H9 (cell line): Measurements from ENCODE around the gene RASA3. TPM values are rescaled to one million over a fixed set of nuclear protein-coding genes. Genes with fewer than 3 reads are reported as not detected.
"Not testable (repeated sequence)": the region's sequence is repeated elsewhere in the genome, so short reads cannot be mapped to it uniquely, and the experiment has no call there.

Source experiments
- DNase-seq: peaks from one replicate; pipeline ENCODE4 v3.0.0-alpha.2; 2017
- H2AFZ ChIP-seq: one replicate; pipeline ENCODE4 v1.6.1; 2013; ENCODE audit warnings: mild to moderate bottlenecking, low read length, control low read depth, moderate library complexity
- H2AK5ac ChIP-seq: 2 replicates; pipeline ENCODE4 v1.6.1; 2013; ENCODE audit warnings: low read length, control low read depth, mixed read lengths; ENCODE audit not compliant: insufficient read length
- H2BK120ac ChIP-seq: one replicate; pipeline ENCODE4 v1.6.1; 2013; ENCODE audit warnings: low read depth, mild to moderate bottlenecking, low read length, control low read depth, inconsistent platforms; ENCODE audit not compliant: poor library complexity, severe bottlenecking
- H2BK12ac ChIP-seq: 2 replicates; pipeline ENCODE4 v1.6.1; 2013; ENCODE audit warnings: low read length, control low read depth, mixed read lengths, low read depth; ENCODE audit not compliant: insufficient read length
- H2BK15ac ChIP-seq: 2 replicates; pipeline ENCODE4 v1.6.1; 2013; ENCODE audit warnings: low read depth, low read length, control low read depth
- H2BK20ac ChIP-seq: one replicate; pipeline ENCODE4 v1.6.1; 2013; ENCODE audit warnings: low read depth, mild to moderate bottlenecking, low read length, control low read depth, inconsistent platforms; ENCODE audit not compliant: poor library complexity, severe bottlenecking
- H2BK5ac ChIP-seq: 2 replicates; pipeline ENCODE4 v1.6.1; 2013; ENCODE audit warnings: low read length, control low read depth, mixed read lengths; ENCODE audit not compliant: insufficient read length
- H3K14ac ChIP-seq: 2 replicates; pipeline ENCODE4 v1.6.1; 2013; ENCODE audit warnings: low read length, control low read depth; ENCODE audit not compliant: insufficient read depth
- H3K18ac ChIP-seq: 2 replicates; pipeline ENCODE4 v1.6.1; 2013; ENCODE audit warnings: low read depth, mild to moderate bottlenecking, mixed read lengths, low read length, control low read depth; ENCODE audit not compliant: insufficient read length
- H3K23ac ChIP-seq: 2 replicates; pipeline ENCODE4 v1.6.1; 2013; ENCODE audit warnings: low read length, control low read depth, mixed read lengths, low read depth; ENCODE audit not compliant: insufficient read length
- H3K23me2 ChIP-seq: 2 replicates; pipeline ENCODE4 v1.6.1; 2013; ENCODE audit warnings: low read depth, mild to moderate bottlenecking, mixed read lengths, low read length, control low read depth; ENCODE audit not compliant: insufficient read length, poor library complexity, severe bottlenecking
- H3K27ac ChIP-seq: 2 replicates; pipeline ENCODE4 v1.5.1; 2013; ENCODE audit warnings: low read length, control low read depth, mixed read lengths, low read depth; ENCODE audit not compliant: insufficient read length
- H3K27me3 ChIP-seq: 2 replicates; pipeline ENCODE4 v1.6.1; 2013; ENCODE audit warnings: low read length, control low read depth, inconsistent platforms; ENCODE audit not compliant: insufficient read depth
- H3K4ac ChIP-seq: 2 replicates; pipeline ENCODE4 v1.6.1; 2013; ENCODE audit warnings: low read depth, mild to moderate bottlenecking, control low read depth, inconsistent platforms, low read length, moderate library complexity
- H3K4me1 ChIP-seq: 2 replicates; pipeline ENCODE4 v1.6.1; 2013; ENCODE audit warnings: low read length, control low read depth, inconsistent platforms; ENCODE audit not compliant: insufficient read depth
- H3K4me2 ChIP-seq: 2 replicates; pipeline ENCODE4 v1.6.1; 2013; ENCODE audit warnings: low read length, control low read depth, mixed read lengths; ENCODE audit not compliant: insufficient read length, insufficient read depth
- H3K56ac ChIP-seq: 2 replicates; pipeline ENCODE4 v1.6.1; 2013; ENCODE audit warnings: low read depth, mild to moderate bottlenecking, mixed read lengths, low read length, control low read depth; ENCODE audit not compliant: insufficient read length
- H3K79me1 ChIP-seq: 2 replicates; pipeline ENCODE4 v1.6.1; 2013; ENCODE audit warnings: low read depth, mild to moderate bottlenecking, moderate library complexity, low read length, control low read depth, inconsistent platforms; ENCODE audit not compliant: insufficient read depth, poor library complexity, severe bottlenecking
- H3K79me2 ChIP-seq: 2 replicates; pipeline ENCODE4 v1.6.1; 2013; ENCODE audit warnings: low read length, control low read depth, inconsistent platforms; ENCODE audit not compliant: insufficient read depth
- H3K9ac ChIP-seq: 2 replicates; pipeline ENCODE4 v1.6.1; 2013; ENCODE audit warnings: low read length, control low read depth, mixed read lengths; ENCODE audit not compliant: insufficient read length; ENCODE audit errors: extremely low read depth
- H3K9me3 ChIP-seq: one replicate; pipeline ENCODE4 v1.6.1; 2013; ENCODE audit warnings: low read depth, low read length, inconsistent platforms; ENCODE audit not compliant: control insufficient read depth
- H3T11ph ChIP-seq: one replicate; pipeline ENCODE4 v1.6.1; 2013; ENCODE audit warnings: mild to moderate bottlenecking, low read length, control low read depth, inconsistent platforms
- H4K20me1 ChIP-seq: one replicate; pipeline ENCODE4 v1.6.1; 2013; ENCODE audit not compliant: control insufficient read depth, insufficient read length, insufficient read depth
- H4K5ac ChIP-seq: 2 replicates; pipeline ENCODE4 v1.6.1; 2013; ENCODE audit warnings: low read depth, mild to moderate bottlenecking, mixed read lengths, low read length, control low read depth; ENCODE audit not compliant: insufficient read length
- H4K8ac ChIP-seq: replicated peaks from 2 replicates; pipeline ENCODE4 v1.6.1; 2013; ENCODE audit warnings: low read length, control low read depth, mixed read lengths, low read depth; ENCODE audit not compliant: insufficient read length
- H4K91ac ChIP-seq: 2 replicates; pipeline ENCODE4 v1.6.1; 2013; ENCODE audit warnings: low read depth, mild to moderate bottlenecking, moderate library complexity, mixed read lengths, low read length, control low read depth; ENCODE audit not compliant: insufficient read length
- H3K27ac Mint-ChIP-seq, 3 experiments: 2 replicates in 2 of 3; 3 replicates in 1 of 3; pipeline ENCODE4 v1.8.0; 2020 to 2021; ENCODE audit warnings: mixed read lengths in 3 of 3, mild to moderate bottlenecking in 1 of 3, moderate library complexity in 1 of 3
- H3K27me3 Mint-ChIP-seq: 2 replicates; pipeline ENCODE4 v1.8.0; 2021; ENCODE audit warnings: low read depth, mild to moderate bottlenecking, moderate library complexity, mixed read lengths
- H3K36me3 Mint-ChIP-seq, 3 experiments: 2 replicates in 2 of 3; 3 replicates in 1 of 3; pipeline ENCODE4 v1.8.0; 2020 to 2021; ENCODE audit warnings: low read depth in 3 of 3, mixed read lengths in 3 of 3; ENCODE audit not compliant: insufficient read depth in 1 of 3
- H3K4me1 Mint-ChIP-seq, 2 experiments: 2 replicates each; pipeline ENCODE4 v1.8.0; 2020; ENCODE audit warnings: mixed read lengths in 2 of 2
- H3K4me3 Mint-ChIP-seq, 2 experiments: 2 replicates in 1 of 2; 3 replicates in 1 of 2; pipeline ENCODE4 v1.8.0; 2020 to 2021; ENCODE audit warnings: mild to moderate bottlenecking in 2 of 2, mixed read lengths in 2 of 2, moderate library complexity in 1 of 2
- H3K9me3 Mint-ChIP-seq, 2 experiments: 2 replicates in 1 of 2; 3 replicates in 1 of 2; pipeline ENCODE4 v1.8.0; 2020; ENCODE audit warnings: mild to moderate bottlenecking in 2 of 2, mixed read lengths in 2 of 2, moderate library complexity in 1 of 2
- WGBS: extraction: QIAGEN DNeasy Blood & Tissue Kit; methylation state at CpG from one replicate; pipeline ENCODE4 v1.1.7; 2013; ENCODE audit warnings: missing lambda C conversion rate, low lambda C conversion rate, mixed read lengths; ENCODE audit not compliant: insufficient read length; ENCODE audit errors: extremely low coverage; 5-methylcytosine and 5-hydroxymethylcytosine counted together
- total RNA-seq: library from RNA; stranded (reverse); gene quantifications from 2 replicates; pipeline ENCODE4 v1.2.1, GENCODE V29; 2021
- TF ChIP-seq, protein P1 (sequence below): fragments of 200-600 bp; sonication (generic); conservative IDR thresholded peaks from 3 replicates; pipeline ENCODE4 v1.8.0; 2021; ENCODE audit warnings: antibody characterized with exemption, mild to moderate bottlenecking

Gene RASA3
- total RNA-seq, 1 experiment from 2014 or later = 12.3 TPM

DNA sequence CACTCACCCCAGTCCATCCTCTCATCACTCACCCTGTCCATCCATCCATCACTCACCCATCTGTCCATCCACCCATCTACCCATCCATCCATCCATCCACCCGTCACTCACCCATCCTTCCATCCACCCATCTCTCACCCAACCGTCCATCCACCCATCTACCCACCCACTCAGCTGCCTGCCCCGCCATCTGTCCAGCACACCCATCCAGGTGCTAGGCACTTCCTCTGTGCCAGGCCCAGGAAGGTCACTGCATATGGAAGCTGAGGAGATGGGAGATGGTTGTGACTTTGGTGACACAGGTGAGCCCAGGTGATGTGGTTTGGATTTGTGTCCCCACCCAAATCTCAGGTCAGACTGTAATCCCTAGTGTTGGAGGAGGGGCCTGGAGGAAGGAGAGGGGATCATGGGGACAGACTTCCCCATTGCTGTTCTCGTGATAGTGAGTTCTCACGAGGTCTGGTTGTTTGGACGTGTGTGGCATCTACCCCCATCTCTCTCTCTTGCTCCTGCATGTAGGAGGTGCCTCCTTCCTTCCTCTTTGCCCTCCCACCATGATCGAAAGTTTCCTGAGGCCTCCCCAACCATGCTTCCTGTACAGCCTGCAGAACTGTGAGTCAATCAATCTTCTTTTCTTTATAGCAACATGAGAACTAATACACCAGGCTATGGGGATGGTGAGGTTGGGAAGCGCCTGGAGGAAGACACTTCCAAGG is 142.7 kb downstream of the RASA3 start:
- H4K5ac ChIP-seq = no peak overlapping the region
- no peak overlapping the region for H2BK15ac ChIP-seq
- Mint-ChIP-seq H3K27me3 (no peaks in the 10 kb centered on the region; the same call in 1 of the 2 replicates), H3K4me1 (no peaks in the 10 kb centered on the region), H3K27ac (no peak overlapping the region), H3K36me3 (peaks cover 18 to 37% (median 27%) of the 10 kb centered on the region in 3 experiments), H3K4me3 (no peak overlapping the region), H3K9me3 (peaks cover 14 to 20% of the 10 kb centered on the region in 2 experiments)
- no peak overlapping the region for H3T11ph ChIP-seq
- TF ChIP-seq, protein P1, sequence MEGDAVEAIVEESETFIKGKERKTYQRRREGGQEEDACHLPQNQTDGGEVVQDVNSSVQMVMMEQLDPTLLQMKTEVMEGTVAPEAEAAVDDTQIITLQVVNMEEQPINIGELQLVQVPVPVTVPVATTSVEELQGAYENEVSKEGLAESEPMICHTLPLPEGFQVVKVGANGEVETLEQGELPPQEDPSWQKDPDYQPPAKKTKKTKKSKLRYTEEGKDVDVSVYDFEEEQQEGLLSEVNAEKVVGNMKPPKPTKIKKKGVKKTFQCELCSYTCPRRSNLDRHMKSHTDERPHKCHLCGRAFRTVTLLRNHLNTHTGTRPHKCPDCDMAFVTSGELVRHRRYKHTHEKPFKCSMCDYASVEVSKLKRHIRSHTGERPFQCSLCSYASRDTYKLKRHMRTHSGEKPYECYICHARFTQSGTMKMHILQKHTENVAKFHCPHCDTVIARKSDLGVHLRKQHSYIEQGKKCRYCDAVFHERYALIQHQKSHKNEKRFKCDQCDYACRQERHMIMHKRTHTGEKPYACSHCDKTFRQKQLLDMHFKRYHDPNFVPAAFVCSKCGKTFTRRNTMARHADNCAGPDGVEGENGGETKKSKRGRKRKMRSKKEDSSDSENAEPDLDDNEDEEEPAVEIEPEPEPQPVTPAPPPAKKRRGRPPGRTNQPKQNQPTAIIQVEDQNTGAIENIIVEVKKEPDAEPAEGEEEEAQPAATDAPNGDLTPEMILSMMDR = no peak
- H3K4me2 ChIP-seq = no peak overlapping the region
- no peak overlapping the region for H3K9ac ChIP-seq
- H4K91ac ChIP-seq = no peak overlapping the region
- no peaks in the 10 kb centered on the region for H3K9me3 ChIP-seq
- H2BK120ac ChIP-seq = no peak overlapping the region
- peak overlapping the region; percentile 55 for H3K56ac ChIP-seq
- WGBS = 100% methylated on average over 2 of the region's 8 CpGs
- H4K8ac ChIP-seq = no peak overlapping the region
- H2BK12ac ChIP-seq = no peak overlapping the region
- no peak overlapping the region for H3K4ac ChIP-seq
- H3K27ac ChIP-seq = no peak overlapping the region
- no peak overlapping the region for H2AK5ac ChIP-seq
- H2AFZ ChIP-seq = no peak overlapping the region
- H3K14ac ChIP-seq = no peak overlapping the region
- no peak overlapping the region for H3K23ac ChIP-seq
- H4K20me1 ChIP-seq = no peaks in the 10 kb centered on the region
- H3K18ac ChIP-seq = no peak overlapping the region
- H3K23me2 ChIP-seq = no peaks in the 10 kb centered on the region
- no peak overlapping the region for H2BK20ac ChIP-seq
- no peak for DNase-seq
- H3K79me1 ChIP-seq = no peaks in the 10 kb centered on the region
- no peaks in the 10 kb centered on the region for H3K4me1 ChIP-seq
- H3K27me3 ChIP-seq = no peaks in the 10 kb centered on the region
- no peaks in the 10 kb centered on the region for H3K79me2 ChIP-seq
- no peak overlapping the region for H2BK5ac ChIP-seq

DNA sequence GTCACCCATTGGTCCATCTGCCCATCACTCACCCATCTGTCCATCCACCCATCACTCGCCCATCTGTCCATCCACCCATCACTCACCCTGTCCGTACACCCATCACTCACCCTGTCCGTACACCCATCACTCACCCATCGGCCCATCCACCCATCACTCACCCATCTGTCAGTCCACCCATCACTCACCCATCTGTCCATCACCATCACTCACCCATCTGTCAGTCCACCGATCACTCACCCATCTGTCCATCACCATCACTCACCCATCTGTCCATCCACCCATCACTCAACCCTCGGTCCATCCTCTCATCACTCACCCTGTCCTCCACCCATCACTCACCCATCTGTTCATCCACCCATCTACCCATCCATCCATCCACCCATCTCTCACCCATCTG is 143.6 kb downstream of the RASA3 start:
- H3K79me2 ChIP-seq, H3K4me3 Mint-ChIP-seq, H3K27ac ChIP-seq, H2AFZ ChIP-seq, H3K4me1 Mint-ChIP-seq, H3K9ac ChIP-seq, H3K4ac ChIP-seq, H4K91ac ChIP-seq, H2BK12ac ChIP-seq, H3K79me1 ChIP-seq, H2BK5ac ChIP-seq, DNase-seq, H2BK120ac ChIP-seq, H3K18ac ChIP-seq, H3K27me3 ChIP-seq, H3K27me3 Mint-ChIP-seq, H4K20me1 ChIP-seq, H4K5ac ChIP-seq, H3K27ac Mint-ChIP-seq, H3K56ac ChIP-seq, H4K8ac ChIP-seq, H3K9me3 ChIP-seq, H3K4me1 ChIP-seq, H2BK20ac ChIP-seq, H3K14ac ChIP-seq, H3K23me2 ChIP-seq, H2BK15ac ChIP-seq, H3K23ac ChIP-seq, H3T11ph ChIP-seq, H2AK5ac ChIP-seq, H3K4me2 ChIP-seq: not testable (repeated sequence)
- H3K36me3 Mint-ChIP-seq = peaks cover 18 to 37% (median 27%) of the 10 kb centered on the region in 3 experiments
- WGBS = no CpG with 5 or more reads among the region's 6 CpGs
- H3K9me3 Mint-ChIP-seq = peaks cover 14 to 20% of the 10 kb centered on the region in 2 experiments
